ENCODE measurements around the gene RMND1.
"Not testable (repeated sequence)": the region's sequence is repeated elsewhere in the genome, so short reads cannot be mapped to it uniquely, and the experiment has no call there.

RMND1 gene

DNA sequence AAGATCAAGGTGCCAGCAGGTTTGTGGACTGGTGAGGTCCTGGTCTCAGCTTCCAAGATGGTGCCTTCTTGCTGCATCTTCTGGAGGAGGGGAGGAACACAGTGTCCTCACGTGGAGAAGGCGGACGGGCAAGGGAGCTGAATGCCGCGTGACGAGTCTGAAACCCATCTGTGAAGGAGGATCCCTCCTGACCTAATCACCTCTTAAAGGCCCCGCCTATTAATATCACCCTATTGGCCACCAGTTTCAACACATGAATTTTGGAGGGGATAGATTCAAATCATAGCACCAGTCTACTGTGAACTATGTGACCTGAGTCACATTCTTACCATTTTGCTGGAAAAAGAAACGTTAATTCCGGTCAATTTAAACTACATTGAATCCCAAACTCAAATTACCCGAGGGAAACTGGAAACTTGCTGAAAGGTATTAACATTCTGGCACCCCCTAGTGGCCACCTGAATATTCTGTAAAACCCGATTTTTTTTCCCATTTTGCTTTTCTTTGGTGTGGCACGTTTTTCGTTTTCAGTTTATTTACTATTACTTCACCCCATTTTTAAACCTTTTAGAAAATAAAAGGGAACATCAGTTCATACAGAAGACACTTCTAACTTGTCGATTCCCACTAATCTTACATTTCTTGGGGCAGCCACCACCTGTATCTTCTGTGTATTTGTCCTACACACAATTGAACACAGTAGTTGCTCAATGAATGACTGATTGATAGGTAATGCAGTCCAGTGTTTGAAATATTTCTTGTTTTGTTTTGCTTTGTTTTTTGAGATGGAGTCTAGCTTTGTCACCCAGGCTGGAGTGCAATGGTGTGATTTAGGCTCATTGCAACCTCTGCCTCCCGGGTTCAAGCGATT is 24.0 kb upstream of the RMND1 start:
- no peaks in the 10 kb centered on the region for H3K9me3 ChIP-seq (ENCODE audit: insufficient read depth, low read depth, low read length)
- H3K4me2 ChIP-seq (ENCODE audit: low read length), result no peak overlapping the region
- no peak overlapping the region for H2BK5ac ChIP-seq (ENCODE audit: low read depth, low read length, poor library complexity)
- no peak overlapping the region for H3K23ac ChIP-seq (ENCODE audit: low read length)
- no peak overlapping the region for H3K4ac ChIP-seq (ENCODE audit: low read depth, low read length)
- no peak overlapping the region for H4K8ac ChIP-seq (ENCODE audit: low read depth, low read length)
- no peak overlapping the region for H3K14ac ChIP-seq (ENCODE audit: low read length)
- WGBS (ENCODE audit: extremely low coverage, insufficient coverage, insufficient read length), result no CpG with 5 or more reads among the region's 16 CpGs
- H3K4me1 ChIP-seq (ENCODE audit: control insufficient read depth in 1 of 2, insufficient read depth in 2 of 2, low read length in 2 of 2), result no peaks in the 10 kb centered on the region
- no peaks in the 10 kb centered on the region for H3K27me3 ChIP-seq (ENCODE audit: insufficient read depth, low read length)
- no peak overlapping the region for H4K91ac ChIP-seq (ENCODE audit: low read depth, low read length)
- no peaks in the 10 kb centered on the region for H3K79me2 ChIP-seq (ENCODE audit: control insufficient read depth, insufficient read depth, low read length, poor library complexity)
- H3K27ac ChIP-seq (ENCODE audit: low read depth, low read length), result no peak overlapping the region
- H3K36me3 ChIP-seq (ENCODE audit: control insufficient read depth in 1 of 2, insufficient read depth in 2 of 2, low read length in 2 of 2), result no peaks in the 10 kb centered on the region
- H3K18ac ChIP-seq (ENCODE audit: low read length), result no peak overlapping the region
- H3K9ac ChIP-seq (ENCODE audit: low read length), result no peak overlapping the region
- H2BK12ac ChIP-seq (ENCODE audit: low read length), result no peak overlapping the region
- H3K79me1 ChIP-seq (ENCODE audit: low read length), result no peaks in the 10 kb centered on the region
- H4K12ac ChIP-seq (ENCODE audit: low read depth, low read length), result no peak overlapping the region
- peak overlapping the region; percentile 58 for H2AFZ ChIP-seq (ENCODE audit: insufficient read depth, low read length, poor library complexity)
- no peak overlapping the region for H3K4me3 ChIP-seq (ENCODE audit: low read depth, low read length)
- no peak overlapping the region for H2AK5ac ChIP-seq (ENCODE audit: low read length)
- H2BK120ac ChIP-seq (ENCODE audit: insufficient read depth, low read length, poor library complexity), result no peak overlapping the region
- DNase-seq, result peak; percentile 43 to 85

- Histone ChIP-seq H2AK5ac (ENCODE audit: low read length) (no peak overlapping the region), H2BK120ac (ENCODE audit: insufficient read depth, low read length, poor library complexity) (no peak overlapping the region), H2BK5ac (ENCODE audit: low read depth, low read length, poor library complexity) (no peak overlapping the region), H4K12ac (ENCODE audit: low read depth, low read length) (no peak overlapping the region), H3K4me2 (ENCODE audit: low read length) (no peak overlapping the region), H3K4me3 (ENCODE audit: low read depth, low read length) (no peak overlapping the region), H3K4ac (ENCODE audit: low read depth, low read length) (no peak overlapping the region), H4K91ac (ENCODE audit: low read depth, low read length) (no peak overlapping the region), H3K79me2 (ENCODE audit: control insufficient read depth, insufficient read depth, low read length, poor library complexity) (no peaks in the 10 kb centered on the region), H3K27ac (ENCODE audit: low read depth, low read length) (no peak overlapping the region), H4K8ac (ENCODE audit: low read depth, low read length) (no peak overlapping the region), H3K23ac (ENCODE audit: low read length) (no peak overlapping the region), H3K79me1 (ENCODE audit: low read length) (no peaks in the 10 kb centered on the region), H2BK12ac (ENCODE audit: low read length) (no peak overlapping the region), H3K18ac (ENCODE audit: low read length) (no peak overlapping the region), H2AFZ (ENCODE audit: insufficient read depth, low read length, poor library complexity) (no peak overlapping the region), H3K36me3 (ENCODE audit: control insufficient read depth in 1 of 2, insufficient read depth in 2 of 2, low read length in 2 of 2) (peaks cover 14 to 25% of the 10 kb centered on the region in 2 experiments), H3K4me1 (ENCODE audit: control insufficient read depth in 1 of 2, insufficient read depth in 2 of 2, low read length in 2 of 2) (no peaks in the 10 kb centered on the region), H3K14ac (ENCODE audit: low read length) (no peak overlapping the region), H3K27me3 (ENCODE audit: insufficient read depth, low read length) (no peaks in the 10 kb centered on the region), H3K9ac (ENCODE audit: low read length) (no peak overlapping the region), H3K9me3 (ENCODE audit: insufficient read depth, low read depth, low read length) (no peaks in the 10 kb centered on the region)
- no peak for DNase-seq
Observed at GRCh38 chr6:151464702-151465101, 12.8 kb upstream of the RMND1 start.

DNA sequence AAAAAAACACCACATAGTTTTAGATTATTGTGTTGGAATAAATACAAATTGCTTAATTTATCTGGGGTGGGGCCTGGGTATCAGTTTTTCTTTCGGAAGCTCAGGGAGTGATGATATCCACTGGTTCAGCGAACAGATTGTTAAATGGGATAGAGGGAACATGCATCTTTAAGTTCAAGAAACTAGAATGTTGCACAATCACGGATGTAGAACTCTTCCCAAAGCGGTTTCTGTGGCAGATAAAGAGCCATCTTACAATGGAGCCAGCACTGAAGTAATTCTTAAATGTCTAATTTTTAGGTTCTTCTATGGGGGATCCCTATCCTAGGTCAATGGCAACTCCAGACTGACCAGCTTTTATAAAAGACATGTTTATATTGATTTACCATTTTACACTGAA is 9.7 kb upstream of the RMND1 start:
- Histone ChIP-seq H3K27me3 (ENCODE audit: insufficient read depth, low read length) (no peaks in the 10 kb centered on the region), H3K9me3 (ENCODE audit: insufficient read depth, low read depth, low read length) (no peaks in the 10 kb centered on the region), H4K8ac (ENCODE audit: low read depth, low read length) (no peak overlapping the region), H3K23ac (ENCODE audit: low read length) (no peak overlapping the region), H4K91ac (ENCODE audit: low read depth, low read length) (no peak overlapping the region), H3K14ac (ENCODE audit: low read length) (no peak overlapping the region), H3K79me1 (ENCODE audit: low read length) (no peaks in the 10 kb centered on the region), H2AK5ac (ENCODE audit: low read length) (no peak overlapping the region), H3K4ac (ENCODE audit: low read depth, low read length) (no peak overlapping the region), H3K36me3 (ENCODE audit: control insufficient read depth in 1 of 2, insufficient read depth in 2 of 2, low read length in 2 of 2) (peaks cover 17 to 25% of the 10 kb centered on the region in 2 experiments), H3K18ac (ENCODE audit: low read length) (no peak overlapping the region), H2BK5ac (ENCODE audit: low read depth, low read length, poor library complexity) (no peak overlapping the region), H3K4me2 (ENCODE audit: low read length) (no peak overlapping the region), H3K27ac (ENCODE audit: low read depth, low read length) (no peak overlapping the region), H3K9ac (ENCODE audit: low read length) (no peak overlapping the region), H3K79me2 (ENCODE audit: control insufficient read depth, insufficient read depth, low read length, poor library complexity) (no peaks in the 10 kb centered on the region), H3K4me3 (ENCODE audit: low read depth, low read length) (no peak overlapping the region), H3K4me1 (ENCODE audit: control insufficient read depth in 1 of 2, insufficient read depth in 2 of 2, low read length in 2 of 2) (no peaks in the 10 kb centered on the region), H2AFZ (ENCODE audit: insufficient read depth, low read length, poor library complexity) (no peak overlapping the region), H2BK120ac (ENCODE audit: insufficient read depth, low read length, poor library complexity) (no peak overlapping the region), H2BK12ac (ENCODE audit: low read length) (no peak overlapping the region), H4K12ac (ENCODE audit: low read depth, low read length) (no peak overlapping the region)
- no CpG with 5 or more reads among the region's 4 CpGs for WGBS (ENCODE audit: extremely low coverage, insufficient coverage, insufficient read length)
- DNase-seq, result no peak

GRCh38 chr6:151455751-151456398 is 3.9 kb upstream of the RMND1 start:
- H3K4me3 ChIP-seq (ENCODE audit: low read depth, low read length); H3K4ac ChIP-seq (ENCODE audit: low read depth, low read length); H3K79me2 ChIP-seq (ENCODE audit: control insufficient read depth, insufficient read depth, low read length, poor library complexity); H3K79me1 ChIP-seq (ENCODE audit: low read length); H4K91ac ChIP-seq (ENCODE audit: low read depth, low read length); H2AFZ ChIP-seq (ENCODE audit: insufficient read depth, low read length, poor library complexity); H3K4me1 ChIP-seq (ENCODE audit: control insufficient read depth in 1 of 2, insufficient read depth in 2 of 2, low read length in 2 of 2); H3K18ac ChIP-seq (ENCODE audit: low read length); H3K27ac ChIP-seq (ENCODE audit: low read depth, low read length); H4K8ac ChIP-seq (ENCODE audit: low read depth, low read length); H3K4me2 ChIP-seq (ENCODE audit: low read length); H3K9me3 ChIP-seq (ENCODE audit: insufficient read depth, low read depth, low read length); H3K9ac ChIP-seq (ENCODE audit: low read length); H2BK5ac ChIP-seq (ENCODE audit: low read depth, low read length, poor library complexity); H2AK5ac ChIP-seq (ENCODE audit: low read length); H3K14ac ChIP-seq (ENCODE audit: low read length); H2BK120ac ChIP-seq (ENCODE audit: insufficient read depth, low read length, poor library complexity); H3K27me3 ChIP-seq (ENCODE audit: insufficient read depth, low read length); H2BK12ac ChIP-seq (ENCODE audit: low read length); H4K12ac ChIP-seq (ENCODE audit: low read depth, low read length); H3K23ac ChIP-seq (ENCODE audit: low read length): not testable (repeated sequence)
- H3K36me3 ChIP-seq (ENCODE audit: control insufficient read depth in 1 of 2, insufficient read depth in 2 of 2, low read length in 2 of 2), result peaks cover 13 to 15% of the 10 kb centered on the region in 2 experiments
- WGBS (ENCODE audit: extremely low coverage, insufficient coverage, insufficient read length), result no CpG with 5 or more reads among the region's 10 CpGs
- DNase-seq, result peak; percentile 24 to 55
